ENCODE results near the gene ERN2.

GRCh38 chr16:23724096-23724784 is 11.2 kb upstream of the ERN2 start:
- TF ChIP-seq CTCF (conservative IDR thresholded peaks at IDR 0.05) = no peak
- TF ChIP-seq EZH2 (IDR thresholded peaks at IDR 0.05; ENCODE audit: low read depth) = no peak

All from PC-9 (cell line).